ENCODE data around the gene SPARC.
"Not testable (repeated sequence)": the region's sequence is repeated elsewhere in the genome, so short reads cannot be mapped to it uniquely, and the experiment has no call there.

The SPARC gene

DNA sequence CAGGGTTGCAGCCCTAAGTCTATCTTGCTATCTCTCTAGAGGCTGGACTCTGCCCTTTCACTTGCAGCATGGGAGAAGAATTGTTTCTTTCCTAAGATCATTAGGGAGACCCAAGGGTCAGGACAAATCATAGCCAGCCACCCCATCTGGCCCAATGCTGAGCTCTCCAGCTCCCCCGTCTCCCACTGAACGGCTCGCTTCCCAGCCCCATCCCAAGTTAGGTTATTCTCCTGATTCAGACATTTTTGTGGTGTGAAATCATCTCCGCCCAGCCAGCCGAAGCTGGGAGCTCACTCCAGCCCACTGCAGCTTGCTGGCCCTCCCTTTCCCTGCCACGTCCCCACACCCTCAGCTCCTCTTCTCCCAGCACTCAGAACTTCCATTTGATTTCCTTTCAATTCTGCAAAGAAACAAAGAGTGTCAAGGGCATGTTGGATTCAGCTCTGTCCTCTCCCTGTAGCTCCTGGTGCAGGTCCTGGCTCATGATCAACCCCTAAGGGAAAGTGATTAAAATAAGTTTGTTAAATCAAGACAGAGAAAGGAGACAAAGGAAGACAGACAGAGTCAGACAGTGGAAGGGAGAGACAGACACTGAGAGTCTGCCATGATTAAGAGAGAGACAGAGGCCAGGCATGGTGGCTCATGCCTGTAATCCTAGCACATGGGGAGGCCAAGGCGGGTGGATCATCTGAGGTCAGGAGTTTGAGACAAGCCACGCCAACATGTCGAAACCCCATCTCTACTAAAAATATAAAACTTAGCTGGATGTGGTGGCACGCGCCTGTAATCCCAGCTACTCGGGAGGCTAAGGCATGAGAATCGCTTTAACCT, 12.6 kb upstream of the SPARC start:
- DNase-seq: no peak

DNA sequence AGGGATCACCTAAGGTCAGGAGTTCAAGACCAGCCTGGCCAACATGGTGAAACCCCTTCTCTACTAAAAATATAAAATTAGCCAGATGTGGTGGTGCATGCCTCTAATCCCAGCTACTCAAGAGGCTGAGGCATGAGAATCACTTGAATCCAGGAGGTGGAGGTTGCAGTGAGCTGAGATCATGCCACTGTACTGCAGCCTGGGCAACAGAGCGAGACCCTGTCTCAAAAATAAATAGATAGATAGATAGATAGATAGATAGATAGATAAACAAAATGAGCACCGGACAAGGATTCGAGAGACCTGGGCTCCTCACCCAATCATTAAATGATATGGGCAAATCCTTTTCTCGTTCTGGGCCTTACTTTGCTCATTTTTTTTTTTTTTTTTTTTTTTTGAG, 11.4 kb upstream of the SPARC start:
- DNase-seq: not testable (repeated sequence)

DNA sequence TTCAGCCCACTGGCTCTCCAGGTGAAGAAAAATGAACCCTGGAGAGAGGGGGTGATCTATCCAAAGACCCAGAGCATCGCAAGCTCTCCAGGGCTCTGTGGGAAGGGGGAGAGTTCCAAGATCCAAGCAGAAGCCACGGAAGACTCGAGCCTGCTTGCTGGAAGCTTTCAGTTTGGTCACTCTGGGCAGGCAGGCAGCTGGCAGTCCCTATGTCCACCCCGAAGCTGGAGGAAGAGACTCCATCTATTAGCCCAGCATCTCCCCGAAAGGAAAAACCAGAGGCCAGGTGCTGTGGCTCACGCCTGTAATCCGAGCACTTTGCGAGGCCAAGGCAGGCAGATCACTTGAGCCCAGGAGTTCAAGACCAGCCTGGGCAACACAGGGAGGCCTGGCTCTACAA, 10.7 kb upstream of the SPARC start:
- no peak for DNase-seq

DNA sequence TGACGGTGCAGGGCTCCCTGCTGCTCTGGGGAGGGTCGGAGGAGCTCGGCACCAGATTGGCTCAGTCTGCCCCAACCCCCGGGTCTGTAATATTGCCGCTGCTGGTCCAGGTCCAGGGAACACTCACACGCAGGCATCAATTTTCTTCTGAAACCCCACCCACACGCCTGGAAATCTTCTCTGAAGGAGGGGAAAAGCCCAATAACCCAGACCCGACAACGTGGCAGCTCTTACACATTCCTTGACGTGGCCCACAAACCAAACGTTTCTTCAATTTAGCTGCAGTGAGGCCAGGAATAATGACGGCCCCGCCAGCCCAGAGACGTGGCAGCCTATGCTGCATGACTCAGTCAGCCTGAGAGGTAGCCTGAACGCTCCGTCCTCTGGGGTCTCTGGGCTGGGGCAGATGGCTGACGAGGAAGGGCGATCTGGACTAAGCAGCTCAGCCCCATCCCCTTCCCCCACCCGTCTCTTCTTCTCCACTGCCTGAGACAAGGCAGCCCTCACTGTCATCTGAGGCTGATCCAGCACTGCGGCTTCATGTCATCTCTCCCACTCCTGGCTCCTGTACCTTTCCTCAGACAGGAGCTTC, 9.9 kb upstream of the SPARC start:
- no peak for DNase-seq

DNA sequence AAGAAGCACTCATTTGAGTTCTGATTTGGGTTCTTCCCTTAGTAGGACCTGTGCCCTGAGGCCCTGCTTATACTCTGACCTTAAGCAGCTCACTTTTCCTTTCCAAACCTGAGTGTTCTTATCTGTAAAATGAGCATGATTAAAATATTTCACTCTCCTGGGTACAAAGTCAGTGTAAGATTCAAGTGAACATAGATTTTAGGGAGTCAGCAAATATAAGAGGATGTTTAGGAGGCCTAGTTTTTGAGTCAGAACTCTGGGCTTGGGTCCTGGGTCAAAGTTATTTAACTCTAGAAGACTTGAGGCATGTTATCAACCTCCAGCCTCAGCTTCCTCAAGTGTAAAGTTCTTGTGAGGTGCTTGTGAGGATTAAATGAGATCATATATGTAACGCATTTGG, 8.7 kb upstream of the SPARC start:
- no peak for DNase-seq

DNA sequence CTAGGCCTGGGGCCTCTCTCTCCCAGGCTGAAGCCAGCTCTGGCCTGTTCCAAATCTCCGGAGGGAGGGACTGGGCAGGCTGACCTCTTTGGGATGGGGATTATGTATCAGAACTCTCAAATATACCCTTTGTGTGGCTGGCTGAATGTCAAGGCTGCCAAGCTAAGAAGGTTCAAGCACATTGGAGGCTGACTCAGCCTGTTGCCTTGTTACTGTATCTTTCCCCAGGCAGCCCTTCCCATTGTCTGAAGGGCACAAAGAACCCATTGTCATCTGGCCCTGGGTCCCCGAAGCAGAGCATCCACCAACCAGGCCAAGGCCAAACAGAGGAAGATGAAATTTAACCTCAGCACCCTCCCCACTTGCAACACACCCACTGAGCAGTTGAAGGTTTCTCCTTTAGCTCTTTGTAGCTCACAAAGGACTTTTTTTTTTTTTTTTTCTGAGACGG, 7.3 kb upstream of the SPARC start:
- DNase-seq: no peak

DNA sequence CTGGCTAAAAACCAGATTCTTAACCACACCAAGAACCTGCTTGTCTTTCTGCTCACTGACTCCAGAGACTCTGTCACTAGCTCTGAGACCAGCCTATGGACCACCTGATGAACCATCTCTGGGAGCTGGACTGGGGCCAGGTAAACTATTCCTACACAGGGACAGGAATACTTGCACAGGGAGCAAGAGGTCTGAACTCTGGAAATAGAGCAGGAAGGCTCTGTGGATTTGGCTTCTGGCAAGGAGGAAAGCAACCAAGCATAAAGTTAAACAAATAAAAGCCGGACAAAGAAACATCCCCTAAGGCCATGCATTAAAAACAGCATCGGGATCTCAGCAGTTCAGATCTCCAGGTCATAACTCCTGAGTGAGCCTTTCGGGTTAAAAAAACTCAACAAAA, 5.6 kb upstream of the SPARC start:
- no peak for DNase-seq

DNA sequence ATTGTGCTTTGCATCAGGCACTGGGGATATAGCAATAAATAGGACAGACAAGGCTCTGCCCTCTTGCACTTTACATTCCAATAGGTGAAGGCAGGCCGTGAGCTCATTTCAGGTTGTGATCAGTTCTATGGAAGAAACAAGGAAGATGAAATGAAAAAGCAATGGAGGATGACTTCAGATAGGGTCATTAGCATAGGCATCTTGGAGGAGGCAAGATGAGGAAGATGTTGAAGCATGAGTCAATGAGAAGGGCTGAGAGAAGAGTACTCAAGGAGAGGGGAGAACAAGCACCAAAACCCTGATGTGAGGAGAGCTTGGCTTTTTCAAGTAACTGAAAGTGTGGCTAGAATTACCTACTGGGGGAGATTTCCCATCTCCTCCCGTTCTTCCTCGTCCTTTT, 5.0 kb upstream of the SPARC start:
- no peak for DNase-seq

DNA sequence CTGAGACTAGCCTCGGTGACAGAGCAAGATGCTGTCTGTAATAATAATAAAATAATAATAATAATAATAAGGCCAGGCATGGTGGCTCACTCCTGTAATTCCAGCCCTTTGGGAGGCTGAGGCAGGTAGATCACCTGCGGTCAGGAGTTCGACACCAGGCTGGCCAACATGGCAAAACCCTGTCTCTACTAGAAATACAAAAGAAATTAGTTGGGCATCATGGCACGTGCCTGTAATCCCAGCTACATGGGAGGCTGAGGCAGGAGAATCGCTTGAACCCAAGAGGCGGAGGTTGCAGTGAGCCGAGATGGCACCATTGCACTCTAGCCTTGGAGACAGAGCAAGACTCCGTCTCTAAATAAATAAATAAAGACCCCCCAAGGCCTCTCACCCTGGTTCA, 2.9 kb upstream of the SPARC start:
- DNase-seq: not testable (repeated sequence)

DNA sequence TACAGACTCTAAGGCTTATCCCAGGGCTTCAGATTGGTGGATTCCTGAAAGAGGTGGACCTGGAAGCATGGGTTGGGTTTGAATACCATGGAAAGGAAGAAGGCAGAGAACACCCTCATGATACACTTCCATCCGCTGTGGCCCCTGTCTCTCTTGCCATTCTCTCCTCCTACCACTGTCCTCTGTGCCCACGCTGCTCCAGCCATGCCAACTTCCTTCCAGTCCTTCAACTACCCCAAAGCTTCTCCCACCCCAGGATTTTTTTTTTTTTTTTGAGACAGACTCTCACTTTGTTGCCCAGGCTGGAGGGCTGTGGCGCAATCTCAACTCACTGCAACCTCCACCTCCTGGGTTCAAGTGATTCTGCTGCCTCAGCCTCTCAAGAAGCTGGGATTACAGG, 1.7 kb upstream of the SPARC start:
- no peak for DNase-seq

DNA sequence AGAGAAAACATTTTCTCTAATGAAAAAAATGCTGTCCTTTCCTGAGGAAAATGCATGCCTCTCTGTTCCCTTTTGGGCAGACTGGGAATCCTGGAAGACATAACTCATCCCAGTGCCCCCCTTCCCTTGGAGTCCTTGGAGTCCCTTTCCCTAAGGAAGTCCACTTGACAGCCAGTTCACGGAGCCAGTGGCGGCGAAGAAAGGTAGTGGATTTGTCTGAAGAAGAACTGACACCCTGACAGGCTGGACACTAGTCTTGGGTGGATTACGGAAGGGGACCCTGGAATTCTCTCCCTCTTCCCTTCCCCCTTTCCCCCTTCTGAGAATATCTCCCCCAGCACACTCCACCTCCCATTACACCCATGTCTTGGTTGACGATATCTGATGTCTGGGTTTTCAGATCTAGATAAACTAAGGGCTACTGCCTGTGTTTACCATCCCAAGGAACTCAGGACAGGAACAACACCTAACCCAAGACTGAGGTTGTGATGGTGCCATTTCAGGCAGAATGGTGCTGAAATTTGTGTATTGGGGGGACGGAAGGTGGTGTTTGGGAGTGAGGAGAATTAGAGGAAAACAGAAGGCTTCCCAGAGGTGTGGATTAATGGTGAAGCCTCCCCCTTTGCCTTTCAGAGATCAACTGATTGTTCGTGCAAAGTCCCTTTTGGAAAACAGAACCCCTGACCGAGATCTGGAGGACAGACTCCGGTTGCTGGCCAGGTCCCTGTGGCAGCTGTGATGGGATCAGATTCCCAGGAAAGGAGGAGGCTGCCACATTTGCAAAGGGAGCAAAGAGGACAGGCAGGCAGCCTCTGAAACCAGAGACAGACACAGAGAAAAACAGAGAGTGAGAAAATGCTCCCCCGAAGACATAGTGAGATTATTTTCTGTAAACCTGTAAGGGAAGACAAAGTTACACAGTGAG, 704 bp downstream of the SPARC start:
- DNase-seq: no peak

DNA sequence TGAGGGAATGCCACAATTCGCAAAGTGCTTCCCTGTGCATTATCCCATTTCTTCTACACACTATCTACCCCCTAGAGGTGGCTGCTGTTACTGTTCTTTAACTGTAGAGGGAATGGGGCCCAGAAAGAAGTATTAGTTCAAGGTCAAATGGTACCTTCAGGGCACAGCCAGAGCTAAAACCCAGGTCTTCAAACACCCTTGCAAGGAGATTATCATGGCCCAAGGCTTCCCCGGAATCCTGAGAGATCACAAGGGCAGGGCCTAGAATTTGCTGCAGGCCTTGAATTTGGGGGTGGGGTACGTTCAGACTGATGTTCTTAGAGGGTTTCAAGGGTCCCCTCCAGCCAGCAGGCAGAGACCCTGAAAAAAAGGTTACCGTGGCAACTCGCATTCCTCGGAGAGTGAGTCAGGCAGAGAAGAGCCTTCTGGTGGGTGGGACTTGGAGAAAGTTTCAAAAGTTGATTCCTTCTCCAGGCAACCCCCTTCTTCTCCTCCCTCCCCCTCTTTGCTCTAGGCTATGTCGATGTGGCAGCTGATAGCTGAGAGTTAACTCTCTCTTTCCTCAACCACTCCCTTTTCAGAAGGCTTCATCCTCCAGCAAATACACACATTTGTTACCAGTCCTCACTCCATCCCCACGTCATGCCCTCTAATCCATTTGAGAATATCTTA, 1.9 kb downstream of the SPARC start:
- no peak for DNase-seq

DNA sequence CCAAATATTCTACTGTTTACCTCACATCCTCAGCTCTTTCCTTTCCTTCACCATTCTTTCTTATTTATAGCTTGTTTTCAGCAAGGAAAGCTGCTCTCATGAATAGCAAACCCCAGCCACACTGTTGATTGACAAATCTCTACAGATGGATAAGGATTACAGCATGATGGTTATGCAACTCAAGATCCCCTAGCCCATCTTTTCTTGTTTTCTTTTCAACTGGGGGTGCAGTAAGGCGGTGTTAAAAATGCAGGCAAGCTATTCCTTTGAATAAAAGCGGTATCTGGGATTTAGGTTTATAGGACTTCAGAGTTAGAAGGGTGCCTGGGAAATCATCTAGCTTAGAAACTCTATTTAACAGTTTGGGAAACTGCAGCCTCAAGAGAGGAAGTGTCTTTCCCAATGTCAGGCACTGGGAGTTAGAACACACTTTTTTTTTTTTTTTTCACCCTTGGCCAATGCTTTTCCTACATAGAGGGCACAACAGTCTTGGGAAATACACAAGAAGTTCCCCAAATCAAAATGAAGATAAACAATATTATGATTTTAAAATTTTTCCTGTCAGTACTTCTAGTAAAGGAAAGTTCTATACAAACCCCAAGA, 2.6 kb downstream of the SPARC start:
- DNase-seq: no peak

DNA sequence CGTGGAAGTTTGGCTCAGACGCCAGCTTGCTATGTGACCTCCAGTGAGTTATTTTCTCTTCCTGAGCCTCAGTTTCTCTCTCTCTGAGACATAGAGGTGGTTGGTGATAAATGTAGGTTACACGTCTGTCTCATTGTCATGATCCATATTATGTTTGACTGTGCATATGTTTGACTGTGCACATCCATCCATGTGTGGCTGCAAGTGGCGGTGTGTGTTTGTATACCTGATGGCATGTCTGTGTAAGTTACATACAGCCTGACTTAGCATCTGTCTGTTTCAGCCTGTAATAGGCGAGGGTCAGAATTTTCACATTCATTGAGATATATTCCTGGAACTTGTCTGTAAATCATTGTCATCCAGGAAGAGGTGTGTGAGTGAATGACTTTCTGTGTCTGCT, 3.3 kb downstream of the SPARC start:
- DNase-seq: no peak

DNA sequence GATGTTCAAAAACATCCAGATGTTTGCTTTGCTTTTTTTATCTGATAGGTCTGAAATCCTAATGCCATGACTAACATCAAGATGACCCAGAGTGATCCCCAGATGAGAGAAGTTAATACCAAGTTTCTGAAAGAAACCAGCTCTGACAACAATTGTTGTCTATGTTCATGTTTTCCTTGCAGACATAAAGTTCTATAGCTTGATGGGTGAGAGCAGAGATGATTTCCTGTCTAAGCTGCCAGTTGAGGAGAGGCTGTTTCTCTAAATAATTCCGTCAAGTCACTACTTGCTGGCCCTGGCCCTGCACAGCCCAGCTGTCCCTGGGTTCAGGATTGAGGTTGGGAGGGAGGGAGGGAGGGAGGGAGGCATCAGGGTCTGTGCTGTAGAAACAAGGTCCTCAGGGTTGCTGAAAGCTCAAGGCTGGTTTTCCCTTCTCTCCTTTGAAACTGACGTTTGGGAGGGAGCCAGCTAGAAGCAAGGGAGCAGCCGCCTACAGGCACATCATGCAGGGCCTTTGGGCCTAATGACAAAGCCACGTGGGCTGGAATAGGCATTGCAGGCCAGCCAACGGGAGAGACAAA, 3.9 kb downstream of the SPARC start:
- no peak for DNase-seq

DNA sequence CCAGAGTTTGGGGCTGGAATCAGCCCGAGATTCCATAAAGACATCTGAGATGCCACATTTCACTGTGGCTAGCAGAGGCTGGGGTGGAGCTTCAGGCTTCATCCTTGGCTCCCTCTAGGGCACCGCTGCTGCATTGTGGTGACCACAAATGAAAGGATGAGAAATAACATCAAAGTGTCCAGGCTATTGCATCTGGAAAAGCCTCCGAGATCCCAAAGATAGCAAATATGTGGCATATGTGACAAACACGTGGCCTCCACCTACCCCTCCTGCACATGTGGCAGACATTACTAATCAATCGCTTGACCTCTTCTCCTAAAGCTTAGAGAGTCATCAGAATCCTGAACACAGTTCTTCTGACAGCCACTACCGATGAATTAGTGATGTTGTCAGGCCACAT, 4.5 kb downstream of the SPARC start:
- DNase-seq: no peak

DNA sequence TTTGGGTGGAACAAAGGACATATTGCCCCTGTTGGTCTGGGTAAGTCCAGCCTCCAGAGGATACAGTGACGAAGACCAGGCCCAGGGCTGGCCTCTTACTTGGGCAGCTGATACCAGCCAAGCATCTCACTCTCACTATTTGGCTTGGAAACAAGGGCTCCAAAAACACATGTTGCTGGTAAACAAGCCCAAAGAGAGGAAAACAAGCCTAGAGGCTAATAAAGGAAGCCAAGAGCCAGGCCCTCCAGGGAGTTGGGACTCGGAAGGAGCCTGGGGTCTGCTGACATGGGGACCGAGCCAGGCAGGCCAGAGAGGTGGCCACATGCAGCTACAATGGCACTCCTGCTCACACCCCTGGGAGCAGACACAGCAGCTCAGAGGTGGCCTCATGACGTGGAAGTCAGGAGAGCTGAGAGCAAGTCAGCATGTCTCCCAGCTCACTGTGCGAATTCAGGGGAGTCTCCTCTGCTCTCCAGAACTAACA, 5.7 kb downstream of the SPARC start:
- DNase-seq: no peak

DNA sequence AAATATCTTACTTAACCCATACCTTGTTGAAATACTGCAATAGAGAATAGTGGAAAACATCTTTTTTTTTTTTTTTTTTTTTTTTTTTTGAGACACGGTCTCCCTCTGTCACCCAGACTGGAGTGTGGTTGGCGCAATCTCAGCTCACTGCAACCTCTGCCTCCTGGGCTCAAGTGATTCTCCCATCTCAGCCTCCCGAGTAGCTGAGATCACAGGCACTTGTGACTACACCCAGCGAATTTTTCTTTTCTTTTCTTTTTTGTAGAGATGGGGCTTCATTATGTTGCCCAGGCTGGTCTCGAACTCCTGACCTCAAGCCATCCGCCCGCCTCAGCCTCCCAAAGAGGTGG, 6.6 kb downstream of the SPARC start:
- DNase-seq: not testable (repeated sequence)

DNA sequence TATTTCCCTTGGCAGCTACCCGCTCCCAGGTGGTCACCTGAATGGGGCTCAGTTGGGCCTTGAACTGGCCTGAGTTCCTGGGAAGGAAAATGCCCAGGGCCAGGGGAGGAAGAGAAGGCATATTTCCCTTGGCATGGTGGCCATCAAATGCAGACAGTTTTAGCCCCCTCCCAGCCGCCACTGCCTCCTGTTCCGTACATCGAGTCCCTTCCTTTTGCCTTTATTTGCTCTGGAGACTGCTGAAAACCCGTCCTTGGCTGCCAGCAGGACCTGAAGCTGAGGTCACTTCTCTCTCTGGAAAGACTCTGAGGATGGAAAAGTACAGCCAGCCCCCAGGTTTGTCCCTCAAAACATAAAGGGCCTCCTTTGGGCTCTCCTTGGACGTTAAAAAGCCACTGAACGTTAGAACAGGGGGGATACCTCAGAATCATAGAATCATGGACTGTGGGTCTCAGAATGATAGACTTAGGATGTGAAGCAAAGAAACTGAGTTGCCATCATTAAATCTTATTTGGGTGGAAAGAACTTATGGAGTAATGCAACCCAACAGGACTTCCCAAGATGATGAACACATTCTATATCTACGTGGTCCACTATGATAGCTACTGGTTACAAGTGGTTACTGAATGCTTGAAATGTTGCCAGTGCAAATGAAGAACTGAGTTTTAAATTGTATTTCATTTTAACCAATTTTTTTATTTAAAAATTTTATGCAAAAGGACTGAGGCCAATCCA, 7.1 kb downstream of the SPARC start:
- DNase-seq: no peak

DNA sequence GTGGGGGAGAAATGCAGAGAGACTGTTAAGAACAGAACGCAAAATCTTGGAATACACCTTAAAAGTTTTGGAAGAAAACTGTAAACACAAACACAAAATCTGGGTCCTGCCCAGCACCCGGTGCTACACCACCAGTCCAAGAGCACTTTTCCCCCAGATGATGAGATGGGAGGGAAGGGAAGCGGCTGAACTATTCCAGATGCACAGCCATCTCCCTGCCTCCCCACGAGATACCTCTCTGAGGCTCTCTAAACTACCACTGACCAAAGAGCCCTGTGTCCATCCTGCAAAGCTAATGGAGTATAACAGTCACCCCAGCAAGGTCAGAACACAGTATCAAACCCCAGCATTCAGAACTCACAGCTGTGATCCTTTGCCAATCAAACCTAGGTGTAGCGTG, 8.0 kb downstream of the SPARC start:
- no peak for DNase-seq

DNA sequence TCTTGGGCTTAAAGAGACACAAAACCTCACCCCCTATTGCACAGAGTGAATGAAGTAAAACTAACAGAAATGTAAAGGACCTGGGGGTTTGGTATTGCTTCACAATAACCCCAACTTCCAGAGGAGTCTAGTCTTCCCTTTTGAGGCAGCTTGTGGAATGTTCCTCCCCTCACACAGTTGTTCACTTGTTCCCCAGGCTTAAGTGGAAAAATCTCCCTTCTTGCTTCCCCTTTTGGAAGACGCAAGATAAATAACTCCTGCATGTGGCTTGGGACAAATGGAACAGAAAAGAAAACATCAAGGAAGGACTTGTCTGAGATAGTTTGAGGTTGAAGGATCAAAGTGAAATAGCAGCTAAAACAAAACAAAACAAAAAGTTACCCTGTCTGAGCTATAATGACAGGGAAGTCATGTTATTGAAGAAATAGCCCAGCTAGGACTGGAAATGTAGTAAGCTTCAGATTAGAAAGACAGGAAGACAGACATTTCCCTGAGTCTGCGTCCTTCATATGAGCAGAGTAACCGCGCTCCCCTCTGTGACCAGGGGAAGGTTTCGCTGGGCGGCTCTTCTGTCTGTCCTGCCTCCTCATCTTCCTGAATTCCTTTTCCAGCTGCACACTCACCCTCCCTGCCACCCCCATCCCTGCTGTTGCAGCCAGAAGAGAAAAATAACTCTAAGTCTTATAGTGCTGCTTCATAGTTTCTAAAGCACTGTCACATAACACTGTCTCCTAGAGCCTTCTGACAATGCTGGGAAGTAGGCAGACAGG, 8.8 kb downstream of the SPARC start:
- DNase-seq: no peak

Data from NCI-H1436 treated with DMSO at 0.1 percent for 48 hours (cell line).